ENCODE measurements around the gene MELTF. TPM values are rescaled to one million over a fixed set of nuclear protein-coding genes. Genes with fewer than 3 reads are reported as not detected.
A peak's percentile ranks its signal among the peaks of the same experiment; 100 is the strongest.

Gene MELTF
- total RNA-seq, 1 experiment from 2014 or later = 60.6 TPM

DNA sequence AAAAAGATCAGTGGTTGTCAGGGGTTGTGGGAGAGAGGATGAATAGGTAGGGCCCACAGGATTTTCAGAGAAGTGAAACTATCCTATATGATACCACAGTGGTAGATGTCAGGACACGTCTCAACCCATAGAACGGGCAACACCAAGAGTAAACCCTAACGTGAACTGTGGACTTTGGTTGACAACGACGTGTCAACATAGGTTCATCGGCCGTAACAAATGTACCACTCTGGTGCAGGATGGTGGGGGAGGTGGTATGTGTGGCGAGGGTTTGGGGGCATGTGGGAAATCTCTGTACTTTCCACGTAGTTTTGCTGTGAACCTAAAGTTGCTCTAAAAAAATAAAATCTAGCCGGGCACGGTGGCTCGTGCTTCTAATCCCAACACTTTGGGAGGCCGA, 48.0 kb downstream of the MELTF start:
- DNase-seq (ENCODE audit: low read depth) = no peak
- in situ Hi-C loops (cut with HindIII; ENCODE audit: low pct_unique_long_range_greater_than_20kb, low sequenced_read_pairs) = no loop called here

DNA sequence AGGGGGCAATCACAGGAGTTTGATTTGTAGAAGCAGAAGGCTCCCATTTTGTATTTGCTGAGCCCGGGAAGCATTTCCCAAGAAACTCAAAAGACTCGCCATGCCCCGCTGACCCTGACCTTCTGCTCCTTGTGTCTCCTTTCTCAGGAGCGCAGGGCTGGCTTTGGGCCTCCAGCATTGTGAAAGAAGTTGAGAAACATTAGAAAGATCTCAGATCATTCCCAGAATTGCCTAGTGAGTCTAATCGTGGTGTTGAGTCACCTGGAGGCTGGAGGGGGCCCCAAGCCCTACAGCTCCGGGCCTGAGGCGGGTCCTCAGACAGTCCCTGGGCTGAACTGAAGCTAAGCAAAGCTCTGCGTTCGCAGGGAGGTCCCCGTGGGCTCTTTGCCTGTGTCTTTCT, 50.1 kb downstream of the MELTF start:
- DNase-seq (ENCODE audit: low read depth) = no peak
- in situ Hi-C loops (cut with HindIII; ENCODE audit: low pct_unique_long_range_greater_than_20kb, low sequenced_read_pairs) = no loop called here

DNA sequence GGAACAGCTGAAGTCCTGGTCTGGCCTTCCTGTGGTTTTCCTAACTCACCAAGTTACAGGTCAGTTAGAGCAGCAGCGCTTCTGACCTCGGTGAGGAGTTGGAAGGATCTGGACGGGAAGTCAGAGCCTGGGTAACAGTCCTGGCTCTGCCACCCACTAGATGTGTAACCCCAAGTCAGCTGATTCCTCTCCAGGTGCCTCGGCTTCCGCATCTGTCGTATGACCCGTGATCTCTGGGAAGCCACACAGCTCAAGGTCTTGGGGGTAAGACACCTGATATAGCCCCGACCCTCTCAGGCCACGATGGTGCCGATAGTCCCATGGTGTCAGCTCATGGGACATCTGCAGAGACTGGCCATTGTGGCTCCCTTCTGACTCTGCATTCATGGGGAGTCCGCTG, 52.7 kb downstream of the MELTF start:
- DNase-seq (ENCODE audit: low read depth) = no peak
- in situ Hi-C loops (cut with HindIII; ENCODE audit: low pct_unique_long_range_greater_than_20kb, low sequenced_read_pairs) = no loop called here

DNA sequence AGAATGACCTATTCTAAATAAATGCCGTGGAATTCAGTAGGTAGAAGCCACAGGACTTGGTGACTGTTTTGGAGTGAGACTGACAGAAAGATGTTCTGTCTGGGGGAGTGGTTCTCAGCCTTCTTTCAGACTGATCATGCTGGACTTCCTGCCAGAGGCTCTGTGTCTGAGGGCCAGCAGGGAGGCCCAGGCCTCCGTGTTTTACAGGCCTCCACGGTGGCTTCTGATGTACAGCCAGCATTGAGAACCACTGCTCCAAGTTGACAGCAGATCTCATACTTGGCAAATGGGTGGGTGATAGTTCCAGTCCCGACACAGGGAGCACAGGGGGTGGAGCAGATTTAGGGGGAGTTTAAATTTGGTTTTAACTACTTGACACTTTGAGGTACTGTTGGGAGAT, 54.3 kb downstream of the MELTF start:
- no peak for DNase-seq (ENCODE audit: low read depth)
- in situ Hi-C loops (cut with HindIII; ENCODE audit: low pct_unique_long_range_greater_than_20kb, low sequenced_read_pairs) = no loop called here

DNA sequence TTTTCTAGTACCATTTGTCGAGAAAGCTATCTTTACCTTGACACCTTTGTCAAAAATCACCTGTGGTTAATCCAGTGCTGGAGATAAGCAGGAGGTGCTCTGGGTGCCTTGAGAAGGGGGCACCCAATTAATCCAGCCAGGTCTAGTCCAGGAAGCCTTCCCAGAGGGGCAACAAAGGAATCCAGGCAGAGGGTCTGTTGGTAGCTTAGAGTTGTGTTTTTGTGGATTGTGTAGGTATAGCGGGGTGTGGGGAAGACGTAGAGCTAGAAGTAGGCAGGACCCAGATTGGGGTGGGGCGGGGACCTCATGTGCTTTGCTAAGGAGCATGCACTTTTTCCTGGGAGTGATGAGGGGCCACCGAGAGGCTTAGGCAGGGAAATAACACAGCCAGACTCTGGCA, 55.0 kb downstream of the MELTF start:
- in situ Hi-C loops (cut with HindIII; ENCODE audit: low pct_unique_long_range_greater_than_20kb, low sequenced_read_pairs) = no loop called here

DNA sequence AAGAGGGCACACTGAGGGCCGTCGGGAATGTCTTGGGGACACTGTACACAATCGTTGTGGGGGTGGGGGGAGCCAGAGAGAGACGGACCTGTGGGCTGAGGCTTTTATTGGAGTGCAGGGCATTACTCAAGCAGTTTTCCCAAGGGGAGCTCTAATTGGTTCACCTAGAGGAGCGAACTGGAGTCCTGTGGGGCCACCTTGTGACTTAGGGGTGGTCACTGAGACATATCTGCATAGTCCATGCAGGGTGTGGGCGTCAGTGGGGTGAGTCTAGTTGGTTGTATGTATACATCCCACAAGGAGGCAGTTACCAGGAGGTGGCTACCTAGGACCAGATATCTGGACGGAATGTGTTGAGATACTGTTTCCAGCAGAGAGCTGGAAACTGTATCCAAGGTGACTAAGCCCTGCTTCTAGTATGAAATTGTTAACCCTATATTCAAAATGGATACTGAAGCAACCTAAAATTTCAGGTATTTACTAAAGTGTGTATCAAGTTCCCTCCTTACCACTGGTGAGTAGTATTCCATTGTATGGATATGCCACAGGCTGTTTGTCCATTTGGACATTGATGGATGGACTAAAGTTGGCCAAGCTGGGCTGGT, 58.4 kb downstream of the MELTF start:
- in situ Hi-C loops (cut with HindIII; ENCODE audit: low pct_unique_long_range_greater_than_20kb, low sequenced_read_pairs) = no loop called here

More for the DNA sequence above, 55.0 kb downstream of the MELTF start:
- no peak for DNase-seq (ENCODE audit: low read depth)

DNA sequence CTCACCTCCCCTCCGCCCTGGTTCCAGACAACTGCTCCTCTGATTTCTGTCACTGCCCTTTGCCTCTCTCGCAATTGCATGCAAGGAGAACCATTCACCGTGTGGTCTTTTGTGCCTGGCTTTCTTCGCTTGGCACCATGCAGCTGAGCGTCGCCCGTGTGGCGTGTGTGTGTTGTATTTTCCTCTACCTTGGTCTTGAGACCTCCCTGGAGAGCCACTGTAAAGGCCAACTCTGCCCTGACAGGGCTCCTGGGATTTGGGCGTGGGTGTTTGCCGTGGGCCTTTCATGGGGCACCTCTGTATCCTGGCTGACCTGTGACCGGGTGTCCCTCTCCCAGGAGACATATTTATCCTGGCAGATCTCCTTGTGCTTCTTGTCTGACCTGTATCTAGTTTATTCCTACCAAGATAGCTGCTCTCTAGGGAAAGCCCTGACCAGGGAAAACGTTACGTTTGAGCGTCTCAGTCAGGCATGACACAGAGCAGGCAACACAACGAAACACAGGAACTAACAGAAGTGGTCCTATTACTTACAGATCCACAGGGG, 59.0 kb downstream of the MELTF start:
- in situ Hi-C loops (cut with HindIII; ENCODE audit: low pct_unique_long_range_greater_than_20kb, low sequenced_read_pairs) = no loop called here
- DNase-seq (ENCODE audit: low read depth) = no peak

More for the DNA sequence above, 58.4 kb downstream of the MELTF start:
- no peak for DNase-seq (ENCODE audit: low read depth)

DNA sequence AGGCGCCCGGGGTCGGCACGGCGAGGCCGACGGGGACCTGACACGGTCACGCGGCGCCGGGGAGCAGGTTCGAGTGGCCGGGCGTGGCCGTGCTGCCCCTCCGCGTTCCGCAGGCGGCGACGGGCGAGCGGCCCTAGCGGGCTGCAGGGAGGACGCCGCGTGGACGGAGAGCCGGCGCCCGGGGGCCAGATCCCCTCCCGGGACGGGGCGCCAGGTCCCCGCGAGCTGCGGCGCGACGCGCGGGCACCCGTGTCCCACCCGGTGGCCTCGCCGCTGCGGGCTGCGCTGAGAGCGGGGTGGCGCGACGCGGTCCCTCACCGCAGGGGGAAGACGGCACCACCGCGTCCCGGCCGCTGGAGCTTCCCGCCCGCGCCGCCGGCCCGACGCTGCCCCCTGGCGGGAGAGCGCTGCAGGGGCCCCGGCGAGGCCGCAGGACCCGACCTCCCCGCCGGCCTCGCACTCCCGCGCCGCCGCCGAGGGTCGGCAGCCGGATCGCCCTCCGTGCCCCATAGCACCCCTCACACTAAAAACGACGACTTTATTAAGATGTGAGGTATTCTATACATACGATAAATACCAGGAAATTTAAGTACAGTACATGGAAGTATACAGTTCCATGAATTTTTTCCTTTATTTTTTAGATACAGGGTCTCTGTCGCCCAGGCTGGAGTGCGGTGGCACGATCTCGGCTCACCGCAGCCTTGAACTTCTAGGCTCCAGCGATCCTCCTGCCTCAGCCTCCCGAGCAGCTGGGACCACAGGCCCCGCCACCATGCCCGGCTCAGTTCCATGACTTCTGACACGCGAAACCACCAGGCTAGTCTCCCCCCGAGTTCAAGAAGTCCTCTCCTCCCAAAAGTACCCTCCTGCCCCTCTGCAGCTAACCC, 59.7 kb downstream of the MELTF start:
- DNase-seq (ENCODE audit: low read depth) = peak; percentile 66
- in situ Hi-C loops (cut with HindIII; ENCODE audit: low pct_unique_long_range_greater_than_20kb, low sequenced_read_pairs) = no loop called here

DNA sequence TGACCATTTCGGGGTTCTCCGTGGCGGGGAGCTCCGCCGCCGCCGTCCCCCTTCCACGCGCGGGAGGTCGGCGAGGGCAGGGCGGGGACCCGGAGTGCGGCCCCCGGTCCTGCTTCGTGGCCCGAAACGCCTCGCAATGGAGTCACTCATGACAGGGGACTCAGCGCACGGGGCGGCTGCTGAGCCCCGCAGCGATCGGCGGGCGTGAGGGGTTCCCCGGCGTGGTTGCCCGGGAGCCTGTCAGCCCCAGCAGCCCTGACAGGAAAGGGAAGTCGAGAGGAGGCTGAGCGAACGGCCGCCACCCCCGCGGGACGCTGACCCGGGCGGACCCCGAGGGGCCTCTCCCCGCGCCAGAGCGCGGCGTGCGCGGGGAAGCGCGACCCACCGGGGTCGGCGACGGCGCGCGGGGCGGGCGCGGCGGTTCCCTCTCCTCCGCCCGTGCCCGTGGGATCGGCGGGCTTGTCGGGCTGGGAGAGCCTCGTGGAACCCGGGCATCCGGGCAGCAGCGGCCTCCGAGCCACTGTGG, 60.4 kb downstream of the MELTF start:
- in situ Hi-C loops (cut with HindIII; ENCODE audit: low pct_unique_long_range_greater_than_20kb, low sequenced_read_pairs) = no loop called here
- peak; percentile 44 for DNase-seq (ENCODE audit: low read depth)

DNA sequence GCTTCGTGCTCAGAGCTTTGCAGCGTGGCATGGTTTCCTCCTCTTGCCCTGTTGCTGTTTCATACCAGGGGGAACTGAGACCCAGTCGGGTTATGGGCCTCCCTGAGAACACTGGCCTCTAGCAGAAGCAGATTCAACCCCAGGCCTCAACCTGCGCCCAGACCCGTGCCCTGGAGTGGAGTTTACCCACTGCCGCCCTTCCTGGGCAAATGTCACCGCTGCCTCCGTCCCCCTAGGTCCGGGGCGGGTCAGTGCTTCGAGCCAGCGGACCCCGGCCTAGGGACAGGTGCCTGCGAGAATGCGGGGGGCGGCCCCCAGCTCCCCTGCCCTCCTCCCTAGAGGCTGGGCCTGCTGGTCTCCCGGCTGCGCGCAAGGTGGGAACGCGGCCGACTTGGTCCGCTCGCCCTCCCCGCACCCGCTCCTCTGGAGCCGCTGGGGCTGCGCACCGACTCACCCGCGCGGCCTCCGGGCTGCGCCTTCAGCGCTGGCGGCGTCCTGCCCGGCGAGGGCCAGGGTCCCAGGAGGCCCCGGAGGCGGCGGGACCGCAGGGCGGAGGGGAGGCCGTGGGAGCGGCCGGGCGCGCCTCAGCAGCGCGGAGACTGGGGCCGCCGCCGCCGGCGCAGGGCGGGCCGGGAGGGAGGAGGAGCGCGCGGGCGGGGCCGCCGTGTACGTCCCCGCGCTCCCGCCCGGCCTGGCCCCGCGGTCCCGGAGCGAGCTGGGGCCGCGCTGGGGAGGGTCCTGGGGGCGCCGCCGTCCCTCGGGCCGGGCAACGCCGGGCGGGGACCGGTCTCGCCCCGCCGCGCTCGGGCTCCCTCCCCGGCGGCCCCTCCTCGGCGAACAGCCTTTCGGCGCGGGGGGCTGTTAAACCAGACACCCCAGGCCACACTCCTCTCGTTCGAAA, 61.1 kb downstream of the MELTF start, which contains the start of gene PIGZ:
Gene PIGZ, minus strand, starts transcription at position 601 of the 901 bp plus-strand sequence. CDS start 16,802 bp downstream, outside the sequence.
- DNase-seq (ENCODE audit: low read depth) = peak; percentile 30
- in situ Hi-C loops (cut with HindIII; ENCODE audit: low pct_unique_long_range_greater_than_20kb, low sequenced_read_pairs) = no loop called here

DNA sequence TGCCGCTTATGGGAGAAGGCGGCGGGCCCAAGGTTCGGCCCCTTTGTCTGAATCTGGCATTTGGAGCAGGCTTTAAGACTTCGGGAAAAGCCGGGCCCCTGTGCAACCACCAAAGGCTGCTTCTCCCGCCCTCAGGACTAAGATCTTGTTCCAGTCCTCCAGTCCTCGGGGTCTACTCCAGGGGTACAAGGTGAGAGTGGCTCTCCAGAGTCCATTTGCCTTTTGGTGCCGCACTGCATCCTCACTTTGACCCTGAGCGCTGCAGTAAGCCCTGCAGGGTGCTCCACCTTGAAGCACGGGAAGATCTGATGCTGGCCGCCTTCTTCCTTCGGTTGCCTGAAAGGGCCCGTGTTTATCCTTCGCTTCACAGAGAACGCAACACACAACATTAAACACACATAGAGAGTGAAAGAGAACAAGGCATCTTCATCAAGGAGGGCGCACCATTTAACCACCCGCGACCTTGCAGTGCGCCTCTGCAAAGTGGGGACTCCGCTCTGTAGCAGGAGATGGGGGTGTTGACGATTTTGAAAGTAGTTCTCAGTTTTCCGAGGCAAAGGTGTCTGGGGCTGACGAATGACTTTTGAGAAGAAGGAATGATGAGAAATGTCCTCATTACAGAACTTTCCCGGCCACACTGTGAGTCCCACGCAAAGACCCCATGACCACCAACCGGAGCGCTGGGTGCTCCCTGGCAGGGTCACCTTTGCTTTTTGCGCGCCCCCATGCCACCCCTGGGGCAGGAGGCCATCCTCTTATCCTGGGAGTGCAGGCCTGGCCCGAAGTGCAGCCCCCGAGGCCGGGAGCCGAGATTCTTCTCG, 62.0 kb downstream of the MELTF start:
- DNase-seq (ENCODE audit: low read depth) = no peak
- in situ Hi-C loops (cut with HindIII; ENCODE audit: low pct_unique_long_range_greater_than_20kb, low sequenced_read_pairs) = no loop called here

DNA sequence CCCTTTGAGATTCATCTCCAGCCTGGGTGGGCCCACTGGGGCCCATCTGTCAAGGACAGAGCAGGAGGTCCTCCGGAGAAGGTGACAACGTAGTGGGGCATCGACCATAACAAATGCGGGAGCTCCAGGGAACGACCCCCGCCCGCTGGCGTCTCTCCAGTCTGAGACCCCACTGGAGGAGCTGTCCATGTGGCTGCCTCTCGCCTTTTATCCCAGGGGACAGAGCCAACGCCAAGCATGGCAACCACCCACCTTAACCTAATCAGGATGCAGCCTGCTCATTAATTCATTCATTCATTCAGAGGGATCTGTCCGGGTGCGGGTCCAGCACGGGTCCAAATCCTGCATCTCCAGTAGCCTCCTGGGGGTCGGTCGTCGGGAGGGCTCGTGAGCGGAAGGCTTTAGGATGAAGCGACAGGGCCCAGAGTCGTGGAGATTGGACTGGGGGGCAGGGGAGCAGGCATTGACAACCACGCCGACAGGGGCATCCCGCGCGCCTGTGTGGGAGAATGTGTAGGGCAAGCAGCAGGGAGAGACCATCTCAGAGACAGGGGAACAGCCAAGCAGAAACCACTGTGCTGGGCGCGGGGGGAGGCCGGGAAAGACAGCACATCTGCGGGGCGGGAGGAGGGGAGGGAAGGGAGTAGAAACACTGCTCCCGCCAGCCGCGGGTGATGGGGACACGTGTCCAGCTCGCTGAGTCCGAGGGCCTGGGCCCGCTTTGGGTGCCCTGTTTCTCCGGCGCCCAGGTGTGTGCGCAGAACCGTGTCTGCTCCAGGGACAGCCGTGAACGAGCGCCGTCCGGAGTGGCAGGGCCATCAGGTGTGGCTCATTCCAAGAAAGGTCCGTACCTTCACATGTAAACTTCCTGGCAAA, 62.9 kb downstream of the MELTF start:
- in situ Hi-C loops (cut with HindIII; ENCODE audit: low pct_unique_long_range_greater_than_20kb, low sequenced_read_pairs) = no loop called here

DNA sequence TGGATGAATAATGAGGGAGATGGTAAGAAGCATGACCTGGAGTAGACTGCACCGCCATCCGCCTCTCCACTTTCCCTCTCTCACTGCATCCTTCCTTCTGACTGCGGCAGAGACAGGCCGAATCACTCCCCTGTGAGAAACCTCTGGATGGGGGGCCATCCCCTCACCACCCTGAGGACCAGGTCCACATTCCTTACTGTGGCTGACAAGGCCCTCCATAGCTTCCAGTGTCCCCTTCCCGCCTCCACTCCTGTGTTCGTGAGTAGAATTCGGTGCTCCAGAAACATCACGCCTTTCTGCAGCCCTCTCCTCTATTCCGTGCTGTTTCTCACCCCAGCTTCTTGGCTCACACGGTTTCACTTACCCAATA, 63.8 kb downstream of the MELTF start:
- in situ Hi-C loops (cut with HindIII; ENCODE audit: low pct_unique_long_range_greater_than_20kb, low sequenced_read_pairs) = no loop called here

More for the DNA sequence above, 62.9 kb downstream of the MELTF start:
- no peak for DNase-seq (ENCODE audit: low read depth)

DNA sequence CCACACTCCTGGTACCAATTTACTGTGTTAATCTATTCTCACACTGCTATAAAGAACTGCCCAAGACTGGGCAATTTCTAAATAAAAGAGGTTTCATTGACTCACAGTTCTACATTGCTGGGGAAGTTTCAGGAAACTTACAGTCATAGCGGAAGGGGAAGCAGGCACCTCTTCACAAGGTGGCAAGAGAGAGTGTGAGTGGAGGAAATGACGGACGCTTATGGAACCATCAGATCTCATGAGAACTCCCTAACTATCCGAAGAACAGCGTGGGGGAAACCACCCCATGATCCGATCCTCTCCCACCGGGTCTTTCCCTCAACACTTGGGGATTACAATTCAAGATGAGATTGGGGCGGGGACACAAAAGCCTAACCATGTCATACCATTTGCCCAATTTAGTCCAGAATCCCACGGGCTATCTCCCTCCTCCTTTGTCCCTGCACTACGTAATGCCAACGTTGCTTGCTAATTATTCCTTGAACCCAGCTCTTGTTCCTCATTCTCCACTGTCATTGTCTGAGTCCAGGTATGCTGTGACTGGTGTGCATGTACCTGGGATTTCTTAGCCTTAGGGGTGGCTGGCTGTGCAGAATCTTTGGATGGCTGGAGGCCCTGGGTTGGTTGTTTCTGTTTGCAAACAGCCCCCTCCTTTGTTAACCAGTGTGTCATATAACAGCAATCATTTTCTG, 64.4 kb downstream of the MELTF start:
- no peak for DNase-seq (ENCODE audit: low read depth)
- in situ Hi-C loops (cut with HindIII; ENCODE audit: low pct_unique_long_range_greater_than_20kb, low sequenced_read_pairs) = no loop called here

More for the DNA sequence above, 63.8 kb downstream of the MELTF start:
- DNase-seq (ENCODE audit: low read depth) = no peak

DNA sequence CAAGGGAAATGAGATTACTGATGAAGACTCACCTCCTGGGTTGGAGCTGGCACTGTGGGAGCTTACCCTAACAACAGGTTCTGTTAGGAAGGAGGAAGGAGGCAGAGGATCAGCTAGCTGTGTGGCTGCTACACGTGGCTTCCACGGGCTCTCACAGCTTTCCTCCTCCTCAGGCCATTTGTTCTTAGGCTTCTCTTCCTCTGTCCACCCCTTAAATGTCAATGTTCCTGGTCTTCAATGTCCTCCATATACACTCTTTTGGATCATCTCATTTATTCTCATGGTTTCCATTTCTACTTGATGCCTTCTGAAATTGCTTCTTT, 66.0 kb downstream of the MELTF start:
- DNase-seq (ENCODE audit: low read depth) = no peak
- in situ Hi-C loops (cut with HindIII; ENCODE audit: low pct_unique_long_range_greater_than_20kb, low sequenced_read_pairs) = no loop called here

DNA sequence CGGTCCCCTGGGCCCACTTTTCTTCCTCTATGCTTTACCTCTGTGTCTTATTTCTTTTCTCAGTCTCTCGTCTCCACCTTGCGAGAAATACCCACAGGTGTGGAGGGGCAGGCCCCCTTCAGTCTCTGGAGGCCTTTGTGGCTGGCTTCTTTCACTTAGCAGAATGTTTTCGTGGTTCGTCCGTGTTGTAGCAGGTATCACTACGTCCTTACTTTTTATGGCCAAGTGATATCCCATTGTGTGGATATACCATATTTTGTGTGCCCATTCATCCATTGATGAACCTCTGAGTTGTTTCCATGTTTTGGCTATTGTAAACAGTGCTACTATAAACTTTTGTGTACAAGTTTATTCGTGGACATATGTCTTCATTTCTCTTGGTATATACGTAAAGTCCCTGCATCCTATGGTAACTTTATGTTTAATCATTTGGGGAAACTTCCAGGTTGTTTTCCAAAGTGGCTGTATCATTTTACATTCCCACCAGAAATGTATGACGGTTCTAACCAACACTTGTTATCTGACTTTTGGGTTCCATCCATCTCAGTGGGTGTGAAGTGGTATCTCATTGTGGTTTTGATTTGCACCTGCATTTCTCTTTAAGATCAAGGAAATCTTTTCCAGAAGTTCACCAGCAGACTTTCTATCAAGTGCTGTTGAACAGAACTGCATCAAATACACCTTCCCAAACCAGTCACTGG, 66.5 kb downstream of the MELTF start:
- in situ Hi-C loops (cut with HindIII; ENCODE audit: low pct_unique_long_range_greater_than_20kb, low sequenced_read_pairs) = no loop called here
- no peak for DNase-seq (ENCODE audit: low read depth)

Data from Caki2 (cell line).